ENCODE results near the gene SAMD10.

GRCh38 chr20:64009811-64010387 is 30.5 kb upstream of the SAMD10 start:
- TF ChIP-seq EZH2 (IDR thresholded peaks at IDR 0.05; ENCODE audit: insufficient read depth, poor library complexity, severe bottlenecking), result no peak
- no peak for TF ChIP-seq EZH2phosphoT487 (IDR thresholded peaks at IDR 0.05; ENCODE audit: insufficient read depth, low read depth)

All from GM23248 (cell line).